IMR-90 (cell line): Measurements from ENCODE around the gene PIR. TPM values are rescaled to one million over a fixed set of nuclear protein-coding genes. Genes with fewer than 3 reads are reported as not detected.

Experiments used
- ATAC-seq: fragments of 200-7000 bp; cut with Tn5 transposase; 2 replicates; pipeline ENCODE4 v1.9.1; 2020; ENCODE audit warnings: low read depth, mild to moderate bottlenecking, moderate library complexity
- BruUV-seq: library from RNA; stranded (reverse); fragments of 400-500 nt; replicated peaks from 2 replicates; lab custom pipeline; 2021; lab: Mats Ljungman, UMichigan
- CTCF ChIA-PET: fragments of 300-600 bp; formaldehyde crosslinking; extraction: SDS; loops from one replicate; lab custom pipeline; 2021; ENCODE audit warnings: antibody characterized with exemption; lab: Yijun Ruan, JAX
- POLR2A ChIA-PET: fragments of 300-600 bp; sonication (Branson Sonifier 250); formaldehyde crosslinking; loops from one replicate; lab custom pipeline; 2022; ENCODE audit warnings: antibody characterized with exemption; ENCODE audit not compliant: unreplicated experiment; lab: Charles Lee
- DNase-seq: peaks from one replicate; pipeline ENCODE4 v3.0.0; 2013
- H2AFZ ChIP-seq: replicated peaks from 2 replicates; pipeline ENCODE3; 2013; ENCODE audit warnings: low read length, mild to moderate bottlenecking; ENCODE audit not compliant: poor library complexity
- H2AK5ac ChIP-seq: 2 replicates; pipeline ENCODE4 v1.6.1; 2013; ENCODE audit warnings: low read depth, low read length, inconsistent platforms
- H2AK9ac ChIP-seq: replicated peaks from 2 replicates; pipeline ENCODE3; 2013; ENCODE audit warnings: mild to moderate bottlenecking, low read depth, low read length, moderate library complexity; ENCODE audit not compliant: poor library complexity
- H2BK120ac ChIP-seq: 2 replicates; pipeline ENCODE4 v1.6.1; 2013; ENCODE audit warnings: low read depth, low read length, inconsistent platforms
- H2BK15ac ChIP-seq: 3 replicates; pipeline ENCODE4 v1.6.1; 2013; ENCODE audit warnings: low read depth, low read length, inconsistent platforms
- H2BK20ac ChIP-seq: 2 replicates; pipeline ENCODE4 v1.6.1; 2013; ENCODE audit warnings: low read depth, mild to moderate bottlenecking, inconsistent platforms, low read length, moderate library complexity
- H2BK5ac ChIP-seq: 2 replicates; pipeline ENCODE4 v1.6.1; 2013; ENCODE audit warnings: mild to moderate bottlenecking, low read depth, low read length, inconsistent platforms; ENCODE audit not compliant: poor library complexity, severe bottlenecking
- H3K14ac ChIP-seq: replicated peaks from 2 replicates; pipeline ENCODE4 v1.6.1; 2013; ENCODE audit warnings: low read depth, low read length, inconsistent platforms
- H3K18ac ChIP-seq: 2 replicates; pipeline ENCODE4 v1.6.1; 2013; ENCODE audit warnings: low read depth, low read length, control low read depth
- H3K23ac ChIP-seq: 2 replicates; pipeline ENCODE4 v1.6.1; 2013; ENCODE audit warnings: low read depth, low read length, inconsistent platforms
- H3K27ac ChIP-seq: 2 replicates; pipeline ENCODE4 v1.5.1; 2013; ENCODE audit warnings: mild to moderate bottlenecking, control low read depth, low read length; ENCODE audit not compliant: insufficient read depth
- H3K27me3 ChIP-seq: 2 replicates; pipeline ENCODE4 v1.6.1; 2013; ENCODE audit warnings: low read length; ENCODE audit not compliant: control insufficient read depth, insufficient read depth
- H3K36me3 ChIP-seq: 2 replicates; pipeline ENCODE4 v1.6.1; 2013; ENCODE audit warnings: low read length, mixed read lengths; ENCODE audit not compliant: control insufficient read depth, insufficient read depth
- H3K4ac ChIP-seq: 2 replicates; pipeline ENCODE4 v1.6.1; 2013; ENCODE audit warnings: low read depth, low read length, inconsistent platforms
- H3K4me1 ChIP-seq: 2 replicates; pipeline ENCODE4 v1.6.1; 2013; ENCODE audit warnings: low read length, mixed read lengths; ENCODE audit not compliant: control insufficient read depth, insufficient read depth
- H3K4me2 ChIP-seq: 2 replicates; pipeline ENCODE4 v1.6.1; 2013; ENCODE audit warnings: low read depth, mild to moderate bottlenecking, control low read depth, low read length, moderate library complexity
- H3K4me3 ChIP-seq: 2 replicates; pipeline ENCODE4 v1.5.1; 2013; ENCODE audit warnings: low read depth, mild to moderate bottlenecking, control low read depth, low read length, moderate library complexity; ENCODE audit not compliant: insufficient read depth
- H3K56ac ChIP-seq: 2 replicates; pipeline ENCODE4 v1.6.1; 2013; ENCODE audit warnings: low read length, inconsistent platforms; ENCODE audit not compliant: insufficient read depth; ENCODE audit errors: extremely low read depth
- H3K79me1 ChIP-seq, 2 experiments: 2 replicates each; pipeline ENCODE4 v1.6.1; 2013; ENCODE audit warnings: low read length in 2 of 2, inconsistent platforms in 1 of 2, low read depth in 1 of 2
- H3K9ac ChIP-seq: 2 replicates; pipeline ENCODE4 v1.6.1; 2013; ENCODE audit warnings: low read depth, low read length, control low read depth
- H3K9me1 ChIP-seq: 2 replicates; pipeline ENCODE4 v1.6.1; 2013; ENCODE audit warnings: low read length, inconsistent platforms; ENCODE audit not compliant: insufficient read depth
- H3K9me3 ChIP-seq: 2 replicates; pipeline ENCODE4 v1.6.1; 2013; ENCODE audit warnings: low read length; ENCODE audit not compliant: control insufficient read depth, insufficient read depth
- H4K20me1 ChIP-seq: 2 replicates; pipeline ENCODE4 v1.6.1; 2013; ENCODE audit warnings: low read length, inconsistent platforms; ENCODE audit not compliant: insufficient read depth
- H4K5ac ChIP-seq: 2 replicates; pipeline ENCODE4 v1.6.1; 2013; ENCODE audit warnings: mild to moderate bottlenecking, low read depth, low read length, control low read depth
- H4K8ac ChIP-seq, 2 experiments: 2 replicates each; pipeline ENCODE4 v1.6.1; 2013; ENCODE audit warnings: low read depth in 2 of 2, low read length in 2 of 2, control low read depth in 1 of 2, inconsistent platforms in 1 of 2
- H4K91ac ChIP-seq: 2 replicates; pipeline ENCODE4 v1.6.1; 2013; ENCODE audit warnings: low read depth, low read length, inconsistent platforms; ENCODE audit not compliant: insufficient read depth
- BHLHE40 ChIP-seq: fragments of 150-350 bp; IDR thresholded peaks from 2 replicates; pipeline ENCODE4 v1.6.1; 2016; ENCODE audit warnings: mild to moderate bottlenecking, low read depth, low read length
- CEBPB ChIP-seq: IDR thresholded peaks from 2 replicates; pipeline ENCODE4 v1.6.1; 2012; ENCODE audit warnings: low read depth, low read length, improper control_type of control experiment
- CHD1 ChIP-seq: IDR thresholded peaks from 2 replicates; pipeline ENCODE4 v1.6.1; 2012; ENCODE audit warnings: low read depth, low read length, improper control_type of control experiment
- ELK1 ChIP-seq: fragments of 150-350 bp; IDR thresholded peaks from 2 replicates; pipeline ENCODE4 v1.6.1; 2016; ENCODE audit warnings: low read depth, mild to moderate bottlenecking, low read length, moderate library complexity, borderline replicate concordance
- FOS ChIP-seq: fragments of 150-350 bp; IDR thresholded peaks from 2 replicates; pipeline ENCODE4 v1.6.1; 2016; ENCODE audit warnings: low read depth, low read length
- MAFK ChIP-seq: IDR thresholded peaks from 2 replicates; pipeline ENCODE4 v1.6.1; 2012; ENCODE audit warnings: low read depth, low read length, improper control_type of control experiment
- RAD21 ChIP-seq: IDR thresholded peaks from 2 replicates; pipeline ENCODE4 v1.6.1; 2012; ENCODE audit warnings: low read length, improper control_type of control experiment
- RFX5 ChIP-seq: IDR thresholded peaks from 2 replicates; pipeline ENCODE4 v1.8.0; 2012; ENCODE audit warnings: low read depth, mild to moderate bottlenecking, low read length, moderate library complexity
- SMC3 ChIP-seq: fragments of 150-350 bp; IDR thresholded peaks from 2 replicates; pipeline ENCODE4 v1.6.1; 2016; ENCODE audit warnings: low read depth, mild to moderate bottlenecking, antibody characterized with exemption, low read length, moderate library complexity
- USF2 ChIP-seq: fragments of 150-350 bp; IDR thresholded peaks from 2 replicates; pipeline ENCODE4 v1.6.1; 2017; ENCODE audit warnings: mild to moderate bottlenecking, antibody characterized with exemption, low read length, low read depth
- WGBS, 2 experiments: methylation state at CpG; one replicate each; pipeline versions ENCODE4 v1.1.5 to v1.1.7; 2013; ENCODE audit warnings: missing lambda C conversion rate in 2 of 2; ENCODE audit not compliant: insufficient read length in 1 of 2; ENCODE audit errors: extremely low coverage in 2 of 2; 5-methylcytosine and 5-hydroxymethylcytosine counted together
- dilution Hi-C: fragments of 300-500 bp; cut with HindIII; formaldehyde crosslinking; loops from one replicate; pipeline ENCODE4 v1.14.3; 2018; ENCODE audit warnings: low sequenced_read_pairs; ENCODE audit not compliant: unreplicated experiment
- in situ Hi-C: fragments of 300-500 bp; cut with MboI; formaldehyde crosslinking; loops from 3 replicates; pipeline ENCODE4 v1.14.3; 2019; ENCODE audit warnings: low sequenced_read_pairs, inconsistent platforms, mixed read lengths
- intact Hi-C: fragments of 100-400 bp; cut with micrococcal nuclease; formaldehyde crosslinking; loops from 2 replicates; pipeline ENCODE4 v1.10.0; 2022
- polyA plus RNA-seq, 3 experiments: library from polyadenylated mRNA; depleted of rRNA; stranded (reverse); fragments of >200 nt; gene quantifications; 2 replicates each; pipeline ENCODE4 v1.2.3, GENCODE V29; 2012; ENCODE audit warnings: low replicate concordance in 1 of 3
- total RNA-seq: library from RNA; depleted of rRNA; stranded (reverse); fragments of >200 nt; gene quantifications from 2 replicates; pipeline ENCODE4 v1.2.3, GENCODE V29; 2012

PIR gene
- total and polyA plus RNA-seq, 2 of the 4 experiments (the other 2 are of a cell fraction): 5.7 to 8.7 TPM

GRCh38 chrX:15359701-15360100 lies 133.4 kb downstream of the PIR start (continued):
- TF ChIP-seq USF2 (no peak), SMC3 (no peak), CEBPB (no peak)

GRCh38 chrX:15358533-15358932 lies 134.6 kb downstream of the PIR start:
- no peaks in the 10 kb centered on the region for H4K20me1 ChIP-seq
- dilution Hi-C loops (no loop called here), in situ Hi-C loops (no loop called here), intact Hi-C loops (no loop called here)
- H3K36me3 ChIP-seq: no peaks in the 10 kb centered on the region
- H3K4me3 ChIP-seq: no peak overlapping the region
- no peak overlapping the region for H3K4ac ChIP-seq
- ChIA-PET CTCF (interaction anchor here (1.8 kb wide), 1 partner anchor 9 kb away, joined by 6 read pairs; no protein-coding TSS in a partner anchor), POLR2A (no interaction called here)
- H3K4me1 ChIP-seq: peaks cover 2% of the 10 kb centered on the region; the same call in 1 of the 2 replicates
- no peak overlapping the region for H3K18ac ChIP-seq
- no peak overlapping the region for H3K27ac ChIP-seq
- H3K23ac ChIP-seq: no peak overlapping the region
- no peaks in the 10 kb centered on the region for H3K79me1 ChIP-seq
- H4K8ac ChIP-seq: no peak overlapping the region
- H3K9me1 ChIP-seq: no peaks in the 10 kb centered on the region
- H2BK15ac ChIP-seq: no peak overlapping the region
- ATAC-seq: no peak
- peaks cover 2% of the 10 kb centered on the region; the same call in 1 of the 2 replicates for H3K9me3 ChIP-seq
- WGBS, 2 experiments: no CpG with 5 or more reads among the region's 2 CpGs
- no peak overlapping the region for H2AK5ac ChIP-seq
- H2BK20ac ChIP-seq: no peak overlapping the region
- H2BK120ac ChIP-seq: no peak overlapping the region
- no peak overlapping the region for H2AFZ ChIP-seq
- BruUV-seq: no TSS peak
- TF ChIP-seq CEBPB: no peak
- TF ChIP-seq FOS: no peak
- TF ChIP-seq ELK1: no peak
- TF ChIP-seq MAFK: no peak
- no peak for TF ChIP-seq BHLHE40
- no peak for TF ChIP-seq RAD21
- TF ChIP-seq CHD1: no peak
- TF ChIP-seq RFX5: no peak
- H2BK5ac ChIP-seq: no peak overlapping the region
- no peak for DNase-seq
- H3K4me2 ChIP-seq: no peak overlapping the region
- H2AK9ac ChIP-seq: no peak overlapping the region
- H3K27me3 ChIP-seq: peaks cover 6% of the 10 kb centered on the region; the same call in 1 of the 2 replicates
- H3K14ac ChIP-seq: no peak overlapping the region
- H4K5ac ChIP-seq: no peak overlapping the region
- H3K9ac ChIP-seq: no peak overlapping the region
- H4K91ac ChIP-seq: no peak overlapping the region
- no peak overlapping the region for H3K56ac ChIP-seq
